Astrocyte (in vitro differentiated cells and primary cell): Measurements from ENCODE around the gene NR1H2. TPM values are rescaled to one million over a fixed set of nuclear protein-coding genes. Genes with fewer than 3 reads are reported as not detected.
"Not testable (repeated sequence)": the region's sequence is repeated elsewhere in the genome, so short reads cannot be mapped to it uniquely, and the experiment has no call there.

Source experiments
- DNase-seq: peaks from one replicate; pipeline ENCODE4 v3.0.0-alpha.2; 2010; ENCODE audit warnings: low read depth
- FAIRE-seq: peaks from 2 replicates; lab custom pipeline; 2011; peaks lifted over from hg19 to GRCh38; lab: Jason Lieb, UNC
- H2AFZ ChIP-seq: 2 replicates; pipeline ENCODE4 v1.6.0; 2012; ENCODE audit warnings: low read depth, low read length, inconsistent platforms
- H3K27ac ChIP-seq: 2 replicates; pipeline ENCODE4 v1.5.1; 2011; ENCODE audit warnings: low read depth, low read length, inconsistent platforms
- H3K27me3 ChIP-seq: 2 replicates; pipeline ENCODE4 v1.6.0; 2011; ENCODE audit warnings: low read length, inconsistent platforms; ENCODE audit not compliant: insufficient read depth
- H3K36me3 ChIP-seq: 2 replicates; pipeline ENCODE4 v1.5.1; 2011; ENCODE audit warnings: low read length, inconsistent platforms; ENCODE audit not compliant: insufficient read depth
- H3K4me1 ChIP-seq: 2 replicates; pipeline ENCODE4 v1.5.1; 2011; ENCODE audit warnings: low read length, inconsistent platforms; ENCODE audit not compliant: insufficient read depth
- H3K4me2 ChIP-seq: 2 replicates; pipeline ENCODE4 v1.6.0; 2012; ENCODE audit warnings: low read length, inconsistent platforms
- H3K4me3 ChIP-seq: 2 replicates; pipeline ENCODE4 v1.5.1; 2011; ENCODE audit warnings: low read depth, mild to moderate bottlenecking, low read length, inconsistent platforms; ENCODE audit not compliant: insufficient read depth
- H3K79me2 ChIP-seq: 2 replicates; pipeline ENCODE4 v1.6.0; 2012; ENCODE audit warnings: mild to moderate bottlenecking, low read length, inconsistent platforms; ENCODE audit not compliant: insufficient read depth
- H3K9ac ChIP-seq: 2 replicates; pipeline ENCODE4 v1.6.0; 2012; ENCODE audit warnings: mild to moderate bottlenecking, low read length, inconsistent platforms
- H3K9me3 ChIP-seq: 2 replicates; pipeline ENCODE4 v1.5.1; 2012; ENCODE audit warnings: low read depth, mild to moderate bottlenecking, low read length, inconsistent platforms; ENCODE audit not compliant: insufficient read depth
- H4K20me1 ChIP-seq: 2 replicates; pipeline ENCODE4 v1.6.0; 2012; ENCODE audit warnings: low read length, inconsistent platforms; ENCODE audit not compliant: insufficient read depth
- H3K27ac Mint-ChIP-seq: one replicate; pipeline ENCODE4 v1.8.0; 2021; ENCODE audit warnings: mild to moderate bottlenecking, mixed read lengths; ENCODE audit not compliant: unreplicated experiment
- H3K27me3 Mint-ChIP-seq: one replicate; pipeline ENCODE4 v1.8.0; 2021; ENCODE audit warnings: low read depth, mixed read lengths; ENCODE audit not compliant: unreplicated experiment
- H3K36me3 Mint-ChIP-seq: one replicate; pipeline ENCODE4 v1.8.0; 2021; ENCODE audit warnings: low read depth, mixed read lengths; ENCODE audit not compliant: unreplicated experiment
- H3K4me1 Mint-ChIP-seq: one replicate; pipeline ENCODE4 v1.8.0; 2021; ENCODE audit warnings: low read depth, mixed read lengths; ENCODE audit not compliant: unreplicated experiment
- H3K4me3 Mint-ChIP-seq: one replicate; pipeline ENCODE4 v1.8.0; 2021; ENCODE audit warnings: mild to moderate bottlenecking, moderate library complexity, mixed read lengths; ENCODE audit not compliant: unreplicated experiment
- H3K9me3 Mint-ChIP-seq: one replicate; pipeline ENCODE4 v1.8.0; 2021; ENCODE audit warnings: mild to moderate bottlenecking, mixed read lengths; ENCODE audit not compliant: unreplicated experiment
- EZH2 ChIP-seq: IDR thresholded peaks from 2 replicates; pipeline ENCODE4 v1.6.1; 2012; ENCODE audit warnings: mild to moderate bottlenecking, low read length, inconsistent platforms; ENCODE audit not compliant: insufficient read depth
- total RNA-seq: library from RNA; stranded (reverse); gene quantifications from 2 replicates; pipeline ENCODE4 v1.2.1, GENCODE V29; 2021
- TF ChIP-seq, protein P1 (sequence below): IDR thresholded peaks from 2 replicates; pipeline ENCODE4 v1.5.1; 2011; ENCODE audit warnings: low read depth, mild to moderate bottlenecking, inconsistent platforms, low read length, moderate library complexity; ENCODE audit not compliant: insufficient read depth

Gene NR1H2
- total RNA-seq, 1 donor from 2014 or later = 33.4 TPM

- H3K4me2 ChIP-seq, H4K20me1 ChIP-seq, H3K4me1 ChIP-seq, H3K27ac ChIP-seq, H3K4me3 ChIP-seq, H3K4me3 Mint-ChIP-seq, H3K9me3 ChIP-seq, H3K27me3 Mint-ChIP-seq, H2AFZ ChIP-seq, H3K9ac ChIP-seq, H3K36me3 Mint-ChIP-seq, H3K79me2 ChIP-seq, H3K27ac Mint-ChIP-seq, H3K36me3 ChIP-seq, H3K4me1 Mint-ChIP-seq, FAIRE-seq, DNase-seq, H3K27me3 ChIP-seq: not testable (repeated sequence)
- H3K9me3 Mint-ChIP-seq = peaks cover 15% of the 10 kb centered on the region
These were observed 29.1 kb upstream of the NR1H2 start for GRCh38 chr19:50347089-50347581.

DNA sequence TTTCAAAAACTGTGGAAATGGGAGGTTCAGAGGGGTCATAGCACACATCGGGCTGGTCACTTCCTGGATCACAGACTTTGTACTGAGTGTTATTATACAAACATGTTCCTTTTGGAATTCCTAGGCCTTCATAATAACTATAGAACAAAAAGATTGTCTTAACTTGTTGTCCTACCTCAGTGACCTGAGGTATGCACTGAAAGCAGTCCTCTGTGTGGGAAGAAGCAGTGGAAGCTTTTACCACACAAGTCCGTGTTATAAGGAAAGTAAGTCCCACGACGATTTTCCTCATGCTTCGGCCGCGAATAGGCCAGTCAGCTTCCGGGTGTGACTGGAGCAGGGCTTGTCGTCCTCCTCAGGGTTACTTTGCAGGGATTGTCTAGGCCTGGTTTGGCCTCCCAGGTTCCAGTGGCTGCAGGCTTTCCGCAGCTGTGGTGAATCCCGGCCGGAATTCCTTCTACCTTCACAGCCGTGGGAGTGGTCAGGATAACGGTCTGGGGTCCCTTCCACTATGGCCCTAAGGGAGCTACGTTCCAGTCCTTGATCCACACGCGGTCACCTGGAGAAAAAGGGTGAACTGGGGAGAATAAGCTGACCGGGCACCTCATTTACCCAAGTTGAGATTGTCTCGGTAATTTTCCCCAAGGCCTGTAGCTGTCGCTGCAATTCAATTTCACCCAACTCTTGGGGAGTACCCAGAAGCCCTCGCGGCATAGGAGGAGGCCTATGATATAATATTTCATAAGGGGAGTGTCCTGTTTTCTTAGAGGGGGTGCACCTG, 26.8 kb upstream of the NR1H2 start:
- FAIRE-seq (no peak), DNase-seq (no peak)
- Histone ChIP-seq H3K4me2 (no peak overlapping the region), H3K36me3 (no peaks in the 10 kb centered on the region), H3K27me3 (no peaks in the 10 kb centered on the region), H2AFZ (no peak overlapping the region), H3K9ac (no peak overlapping the region), H4K20me1 (no peaks in the 10 kb centered on the region), H3K9me3 (peaks cover 6% of the 10 kb centered on the region), H3K4me3 (no peak overlapping the region), H3K4me1 (no peaks in the 10 kb centered on the region), H3K27ac (no peak overlapping the region), H3K79me2 (no peaks in the 10 kb centered on the region)
- H3K4me1 Mint-ChIP-seq = no peaks in the 10 kb centered on the region
- no peaks in the 10 kb centered on the region for H3K36me3 Mint-ChIP-seq
- H3K9me3 Mint-ChIP-seq = peaks cover 11% of the 10 kb centered on the region
- H3K4me3 Mint-ChIP-seq = no peak overlapping the region
- no peak for TF ChIP-seq EZH2
- no peaks in the 10 kb centered on the region for H3K27me3 Mint-ChIP-seq
- H3K27ac Mint-ChIP-seq = no peak overlapping the region

GRCh38 chr19:50352242-50352641, 24.0 kb upstream of the NR1H2 start:
- peaks cover 4% of the 10 kb centered on the region for H3K9me3 Mint-ChIP-seq
- no peak overlapping the region for H3K4me2 ChIP-seq
- DNase-seq (no peak), FAIRE-seq (no peak)
- H3K36me3 ChIP-seq = no peaks in the 10 kb centered on the region
- H3K4me3 ChIP-seq = no peak overlapping the region
- H3K9me3 ChIP-seq = no peaks in the 10 kb centered on the region
- no peak overlapping the region for H3K27ac Mint-ChIP-seq
- H3K27me3 Mint-ChIP-seq = no peaks in the 10 kb centered on the region
- H3K4me3 Mint-ChIP-seq = no peak overlapping the region
- H3K79me2 ChIP-seq = no peaks in the 10 kb centered on the region
- H2AFZ ChIP-seq = no peak overlapping the region
- H4K20me1 ChIP-seq = no peaks in the 10 kb centered on the region
- peaks cover under 1% of the 10 kb centered on the region for H3K4me1 ChIP-seq
- no peaks in the 10 kb centered on the region for H3K4me1 Mint-ChIP-seq
- H3K27ac ChIP-seq = no peak overlapping the region
- no peaks in the 10 kb centered on the region for H3K36me3 Mint-ChIP-seq
- H3K9ac ChIP-seq = no peak overlapping the region
- H3K27me3 ChIP-seq = no peaks in the 10 kb centered on the region
- TF ChIP-seq, protein P1, sequence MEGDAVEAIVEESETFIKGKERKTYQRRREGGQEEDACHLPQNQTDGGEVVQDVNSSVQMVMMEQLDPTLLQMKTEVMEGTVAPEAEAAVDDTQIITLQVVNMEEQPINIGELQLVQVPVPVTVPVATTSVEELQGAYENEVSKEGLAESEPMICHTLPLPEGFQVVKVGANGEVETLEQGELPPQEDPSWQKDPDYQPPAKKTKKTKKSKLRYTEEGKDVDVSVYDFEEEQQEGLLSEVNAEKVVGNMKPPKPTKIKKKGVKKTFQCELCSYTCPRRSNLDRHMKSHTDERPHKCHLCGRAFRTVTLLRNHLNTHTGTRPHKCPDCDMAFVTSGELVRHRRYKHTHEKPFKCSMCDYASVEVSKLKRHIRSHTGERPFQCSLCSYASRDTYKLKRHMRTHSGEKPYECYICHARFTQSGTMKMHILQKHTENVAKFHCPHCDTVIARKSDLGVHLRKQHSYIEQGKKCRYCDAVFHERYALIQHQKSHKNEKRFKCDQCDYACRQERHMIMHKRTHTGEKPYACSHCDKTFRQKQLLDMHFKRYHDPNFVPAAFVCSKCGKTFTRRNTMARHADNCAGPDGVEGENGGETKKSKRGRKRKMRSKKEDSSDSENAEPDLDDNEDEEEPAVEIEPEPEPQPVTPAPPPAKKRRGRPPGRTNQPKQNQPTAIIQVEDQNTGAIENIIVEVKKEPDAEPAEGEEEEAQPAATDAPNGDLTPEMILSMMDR = no peak
- no peak for TF ChIP-seq EZH2

DNA sequence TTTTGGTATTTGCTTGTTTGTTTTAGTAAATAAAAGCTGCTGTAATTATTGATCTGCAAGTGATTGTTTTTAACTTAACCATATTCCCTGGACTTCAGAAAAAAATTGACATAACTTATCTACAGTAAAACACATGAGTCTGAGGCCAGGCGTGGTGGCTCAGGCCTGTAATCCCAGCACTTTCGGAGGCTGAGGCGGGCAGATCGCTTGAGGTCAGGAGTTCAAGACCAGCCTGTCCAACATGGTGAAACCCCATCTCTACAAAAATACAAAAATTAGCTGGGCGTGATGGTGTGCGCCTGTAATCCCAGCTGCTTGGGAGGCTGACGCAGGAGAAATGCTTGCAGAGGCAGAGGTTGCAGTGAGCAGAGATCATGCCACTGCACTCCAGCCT, 22.8 kb upstream of the NR1H2 start:
- H2AFZ ChIP-seq, H3K36me3 Mint-ChIP-seq, H3K4me1 Mint-ChIP-seq, H3K9me3 ChIP-seq, H3K4me3 Mint-ChIP-seq, H3K4me3 ChIP-seq, H3K4me2 ChIP-seq, H3K9me3 Mint-ChIP-seq, H3K27ac ChIP-seq, FAIRE-seq, H3K27ac Mint-ChIP-seq, H3K27me3 Mint-ChIP-seq, H3K79me2 ChIP-seq, H3K9ac ChIP-seq, DNase-seq, H3K36me3 ChIP-seq, H3K27me3 ChIP-seq, H3K4me1 ChIP-seq, H4K20me1 ChIP-seq: not testable (repeated sequence)
